CD8-positive, alpha-beta memory T cell (primary cell): ENCODE results near the gene CFTR. TPM values are rescaled to one million over a fixed set of nuclear protein-coding genes. Genes with fewer than 3 reads are reported as not detected.

Experiments
- CTCF ChIA-PET: fragments of 350-600 bp; sonication (Branson Sonifier 250); formaldehyde crosslinking; loops from one replicate; lab custom pipeline; 2021; ENCODE audit warnings: antibody characterized with exemption; lab: Charles Lee
- POLR2A ChIA-PET: fragments of 350-600 bp; sonication (Branson Sonifier 250); formaldehyde crosslinking; loops from one replicate; lab custom pipeline; 2021; ENCODE audit warnings: antibody characterized with exemption; lab: Charles Lee
- DNase-seq, 5 donors: peaks; one replicate each; pipeline versions ENCODE4 v3.0.0 to v3.0.0-alpha.2; 2020 to 2022; ENCODE audit warnings: mixed read lengths in 1 of 5
- H3K27ac ChIP-seq: one replicate; pipeline ENCODE4 v1.7.0; 2013; ENCODE audit warnings: low read depth, mild to moderate bottlenecking, low read length, moderate library complexity
- H3K27me3 ChIP-seq: 2 replicates; pipeline ENCODE4 v1.7.0; 2013; ENCODE audit warnings: low read length, mild to moderate bottlenecking; ENCODE audit not compliant: insufficient read depth, poor library complexity, severe bottlenecking
- H3K36me3 ChIP-seq: 2 replicates; pipeline ENCODE4 v1.7.0; 2013; ENCODE audit warnings: mild to moderate bottlenecking, low read length, moderate library complexity; ENCODE audit not compliant: insufficient read depth
- H3K4me1 ChIP-seq: 2 replicates; pipeline ENCODE4 v1.7.0; 2013; ENCODE audit warnings: mild to moderate bottlenecking, low read length, moderate library complexity; ENCODE audit not compliant: insufficient read depth
- H3K4me3 ChIP-seq: 2 replicates; pipeline ENCODE4 v1.7.0; 2013; ENCODE audit warnings: mild to moderate bottlenecking, low read length
- H3K9me3 ChIP-seq: 2 replicates; pipeline ENCODE4 v1.7.0; 2013; ENCODE audit warnings: mild to moderate bottlenecking, low read length
- H3K27ac Mint-ChIP-seq, 8 donors: one replicate each; pipeline ENCODE4 v1.8.0; 2020 to 2021; ENCODE audit warnings: mixed read lengths in 8 of 8, mild to moderate bottlenecking in 6 of 8, inconsistent platforms in 3 of 8, moderate library complexity in 3 of 8
- H3K27me3 Mint-ChIP-seq, 2 donors: one replicate each; pipeline ENCODE4 v1.8.0; 2020 to 2021; ENCODE audit warnings: mixed read lengths in 2 of 2, mild to moderate bottlenecking in 1 of 2, moderate library complexity in 1 of 2
- H3K36me3 Mint-ChIP-seq, 3 donors: one replicate each; pipeline ENCODE4 v1.8.0; 2020 to 2021; ENCODE audit warnings: mixed read lengths in 3 of 3, inconsistent platforms in 1 of 3, mild to moderate bottlenecking in 1 of 3
- H3K4me1 Mint-ChIP-seq, 3 donors: one replicate each; pipeline ENCODE4 v1.8.0; 2020 to 2021; ENCODE audit warnings: mixed read lengths in 3 of 3, inconsistent platforms in 1 of 3, mild to moderate bottlenecking in 1 of 3
- H3K4me3 Mint-ChIP-seq, 7 donors: one replicate each; pipeline ENCODE4 v1.8.0; 2020 to 2021; ENCODE audit warnings: mixed read lengths in 7 of 7, mild to moderate bottlenecking in 6 of 7, moderate library complexity in 4 of 7, inconsistent platforms in 2 of 7
- H3K9me3 Mint-ChIP-seq, 5 donors: one replicate each; pipeline ENCODE4 v1.8.0; 2020 to 2022; ENCODE audit warnings: mixed read lengths in 5 of 5, mild to moderate bottlenecking in 3 of 5, moderate library complexity in 2 of 5, inconsistent platforms in 1 of 5
- polyA plus RNA-seq: library from polyadenylated mRNA; unstranded; fragments of 300-500 nt; fragmentation: Illumina TruSeq; gene quantifications from one replicate; pipeline ENCODE4 v1.2.3, GENCODE V29; 2021
- total RNA-seq, 2 experiments: library from RNA; stranded (reverse); gene quantifications; one replicate each; pipeline ENCODE4 v1.2.3, GENCODE V29; 2021

The CFTR gene
- total and polyA plus RNA-seq, 3 experiments from 2014 or later = not detected

DNA sequence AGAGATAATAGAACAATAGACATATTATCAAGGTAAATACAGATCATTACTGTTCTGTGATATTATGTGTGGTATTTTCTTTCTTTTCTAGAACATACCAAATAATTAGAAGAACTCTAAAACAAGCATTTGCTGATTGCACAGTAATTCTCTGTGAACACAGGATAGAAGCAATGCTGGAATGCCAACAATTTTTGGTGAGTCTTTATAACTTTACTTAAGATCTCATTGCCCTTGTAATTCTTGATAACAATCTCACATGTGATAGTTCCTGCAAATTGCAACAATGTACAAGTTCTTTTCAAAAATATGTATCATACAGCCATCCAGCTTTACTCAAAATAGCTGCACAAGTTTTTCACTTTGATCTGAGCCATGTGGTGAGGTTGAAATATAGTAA is 185.5 kb downstream of the CFTR start:
- no peak overlapping the region for H3K27ac Mint-ChIP-seq
- H3K27me3 ChIP-seq = no peaks in the 10 kb centered on the region
- no peaks in the 10 kb centered on the region for H3K4me1 Mint-ChIP-seq
- H3K9me3 ChIP-seq = no peaks in the 10 kb centered on the region
- H3K36me3 ChIP-seq = no peaks in the 10 kb centered on the region
- H3K4me1 ChIP-seq = no peaks in the 10 kb centered on the region
- no peak overlapping the region for H3K4me3 Mint-ChIP-seq
- H3K27me3 Mint-ChIP-seq = no peaks in the 10 kb centered on the region
- no peak for DNase-seq
- peaks cover 0 to 3% (median 0%) of the 10 kb centered on the region in 5 donors for H3K9me3 Mint-ChIP-seq
- no peak overlapping the region for H3K4me3 ChIP-seq
- no peaks in the 10 kb centered on the region for H3K36me3 Mint-ChIP-seq
- H3K27ac ChIP-seq = no peak overlapping the region
- ChIA-PET CTCF (no interaction called here), POLR2A (no interaction called here)

DNA sequence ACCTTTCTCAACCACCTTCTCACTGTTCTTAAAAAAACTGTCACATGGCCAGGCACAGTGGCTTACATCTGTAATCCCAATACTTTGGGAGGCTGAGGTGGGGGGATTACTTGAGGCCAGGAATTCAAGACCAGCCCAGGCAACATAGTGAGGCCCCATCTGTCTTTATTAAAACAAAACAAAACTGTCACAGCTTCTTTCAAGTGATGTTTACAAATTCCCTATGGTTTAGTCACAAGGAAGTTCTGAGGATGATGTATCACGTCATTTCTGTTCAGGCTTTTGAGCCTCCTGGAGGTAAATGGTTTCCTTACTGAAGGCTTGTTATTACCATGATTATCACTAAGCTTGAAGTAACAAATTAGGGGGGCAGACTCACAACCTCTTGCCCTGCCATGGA is 186.2 kb downstream of the CFTR start:
- H3K9me3 ChIP-seq = no peaks in the 10 kb centered on the region
- no peaks in the 10 kb centered on the region for H3K4me1 ChIP-seq
- no peaks in the 10 kb centered on the region for H3K27me3 Mint-ChIP-seq
- H3K27ac ChIP-seq = no peak overlapping the region
- H3K27me3 ChIP-seq = no peaks in the 10 kb centered on the region
- ChIA-PET CTCF (no interaction called here), POLR2A (no interaction called here)
- no peak overlapping the region for H3K4me3 Mint-ChIP-seq
- H3K36me3 ChIP-seq = no peaks in the 10 kb centered on the region
- H3K4me1 Mint-ChIP-seq = no peaks in the 10 kb centered on the region
- no peaks in the 10 kb centered on the region for H3K36me3 Mint-ChIP-seq
- H3K4me3 ChIP-seq = no peak overlapping the region
- no peak for DNase-seq
- H3K27ac Mint-ChIP-seq = no peak overlapping the region
- H3K9me3 Mint-ChIP-seq = peaks cover 0 to 3% (median 0%) of the 10 kb centered on the region in 5 donors

DNA sequence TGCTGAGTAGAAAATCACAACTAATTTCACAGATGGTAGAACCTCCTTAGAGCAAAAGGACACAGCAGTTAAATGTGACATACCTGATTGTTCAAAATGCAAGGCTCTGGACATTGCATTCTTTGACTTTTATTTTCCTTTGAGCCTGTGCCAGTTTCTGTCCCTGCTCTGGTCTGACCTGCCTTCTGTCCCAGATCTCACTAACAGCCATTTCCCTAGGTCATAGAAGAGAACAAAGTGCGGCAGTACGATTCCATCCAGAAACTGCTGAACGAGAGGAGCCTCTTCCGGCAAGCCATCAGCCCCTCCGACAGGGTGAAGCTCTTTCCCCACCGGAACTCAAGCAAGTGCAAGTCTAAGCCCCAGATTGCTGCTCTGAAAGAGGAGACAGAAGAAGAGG is 186.9 kb downstream of the CFTR start:
- POLR2A ChIA-PET = no interaction called here
- Mint-ChIP-seq H3K9me3 (peaks cover 0 to 3% (median 0%) of the 10 kb centered on the region in 5 donors), H3K36me3 (no peaks in the 10 kb centered on the region), H3K27me3 (no peaks in the 10 kb centered on the region), H3K4me1 (no peaks in the 10 kb centered on the region), H3K4me3 (no peak overlapping the region), H3K27ac (no peak overlapping the region)
- H3K4me3 ChIP-seq = no peak overlapping the region
- no peaks in the 10 kb centered on the region for H3K9me3 ChIP-seq
- H3K27ac ChIP-seq = no peak overlapping the region
- no peaks in the 10 kb centered on the region for H3K36me3 ChIP-seq
- no peaks in the 10 kb centered on the region for H3K27me3 ChIP-seq
- CTCF ChIA-PET = no interaction called here
- H3K4me1 ChIP-seq = no peaks in the 10 kb centered on the region
- DNase-seq = no peak

- Mint-ChIP-seq H3K27me3 (no peaks in the 10 kb centered on the region), H3K4me3 (no peak overlapping the region), H3K4me1 (no peaks in the 10 kb centered on the region), H3K27ac (no peak overlapping the region), H3K36me3 (no peaks in the 10 kb centered on the region), H3K9me3 (peaks cover 0 to 3% (median 0%) of the 10 kb centered on the region in 5 donors)
- POLR2A ChIA-PET = no interaction called here
- H3K9me3 ChIP-seq = no peaks in the 10 kb centered on the region
- no peaks in the 10 kb centered on the region for H3K4me1 ChIP-seq
- CTCF ChIA-PET = no interaction called here
- no peak for DNase-seq
- no peak overlapping the region for H3K4me3 ChIP-seq
- H3K27ac ChIP-seq = no peak overlapping the region
- H3K36me3 ChIP-seq = no peaks in the 10 kb centered on the region
- H3K27me3 ChIP-seq = no peaks in the 10 kb centered on the region
These were observed 187.6 kb downstream of the CFTR start for GRCh38 chr7:117667456-117667855.

DNA sequence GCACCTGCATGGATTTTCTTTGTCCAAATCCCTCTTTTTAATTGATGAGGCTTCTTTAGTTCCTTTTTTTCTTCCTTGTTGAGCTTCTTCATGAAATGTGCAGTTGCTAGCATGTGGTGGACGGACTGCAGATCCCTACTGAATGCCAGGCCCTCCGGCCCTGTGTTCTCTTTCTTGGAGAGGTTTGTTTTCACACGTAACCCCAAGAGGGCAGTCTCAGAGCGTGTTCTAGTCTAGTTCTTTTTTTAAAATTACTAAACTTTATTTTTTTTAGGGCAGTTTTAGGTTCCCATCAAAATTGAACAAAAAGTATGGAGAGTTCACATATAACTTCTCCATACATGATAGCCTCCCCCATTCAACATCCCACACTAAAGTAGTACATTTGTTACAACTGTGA is 190.0 kb downstream of the CFTR start:
- DNase-seq = no peak
- Histone ChIP-seq H3K27me3 (no peaks in the 10 kb centered on the region), H3K27ac (no peak overlapping the region), H3K9me3 (no peaks in the 10 kb centered on the region), H3K4me1 (no peaks in the 10 kb centered on the region), H3K4me3 (no peak overlapping the region), H3K36me3 (no peaks in the 10 kb centered on the region)
- Mint-ChIP-seq H3K36me3 (no peaks in the 10 kb centered on the region), H3K9me3 (peaks cover 0 to 3% (median 0%) of the 10 kb centered on the region in 5 donors), H3K4me1 (no peaks in the 10 kb centered on the region), H3K27ac (no peak overlapping the region), H3K4me3 (no peak overlapping the region), H3K27me3 (no peaks in the 10 kb centered on the region)
- ChIA-PET CTCF (no interaction called here), POLR2A (no interaction called here)

GRCh38 chr7:117672453-117672852 is 192.6 kb downstream of the CFTR start:
- no peaks in the 10 kb centered on the region for H3K36me3 Mint-ChIP-seq
- Histone ChIP-seq H3K27ac (no peak overlapping the region), H3K4me3 (no peak overlapping the region), H3K27me3 (no peaks in the 10 kb centered on the region), H3K36me3 (no peaks in the 10 kb centered on the region), H3K9me3 (no peaks in the 10 kb centered on the region), H3K4me1 (no peaks in the 10 kb centered on the region)
- H3K27me3 Mint-ChIP-seq = no peaks in the 10 kb centered on the region
- H3K27ac Mint-ChIP-seq = no peak overlapping the region
- ChIA-PET POLR2A (no interaction called here), CTCF (interaction anchor here (1.4 kb wide), 1 partner anchor 13 kb away, joined by 3 read pairs; no protein-coding TSS in a partner anchor)
- no peak for DNase-seq
- H3K4me3 Mint-ChIP-seq = no peak overlapping the region
- H3K4me1 Mint-ChIP-seq = no peaks in the 10 kb centered on the region
- peaks cover 0 to 5% (median 0%) of the 10 kb centered on the region in 5 donors for H3K9me3 Mint-ChIP-seq

DNA sequence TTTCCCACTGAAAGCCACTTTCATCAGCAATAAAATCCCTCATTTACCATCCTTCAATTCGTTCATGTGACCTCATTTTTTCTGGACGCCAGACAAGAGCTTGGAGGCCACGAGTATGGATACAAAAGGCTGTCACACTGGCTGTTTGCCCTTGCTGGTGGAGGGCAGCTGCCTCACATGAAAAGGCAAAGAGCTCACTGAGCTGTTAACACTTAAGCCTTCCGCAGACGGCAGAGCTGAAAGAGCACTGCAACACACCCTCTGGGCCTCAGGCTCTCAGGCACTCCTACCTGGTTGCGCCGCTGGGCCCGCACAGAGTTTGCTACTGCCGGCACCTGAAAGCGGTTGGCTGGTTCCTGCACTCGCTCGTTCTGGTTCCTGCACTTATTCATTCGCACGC is 193.5 kb downstream of the CFTR start:
- ChIA-PET POLR2A (no interaction called here), CTCF (interaction anchor here (1.4 kb wide), 1 partner anchor 14 kb away, joined by 3 read pairs; no protein-coding TSS in a partner anchor)
- Mint-ChIP-seq H3K27ac (no peak overlapping the region), H3K4me1 (no peaks in the 10 kb centered on the region), H3K27me3 (no peaks in the 10 kb centered on the region), H3K9me3 (peaks cover 0 to 5% (median 0%) of the 10 kb centered on the region in 5 donors), H3K4me3 (no peak overlapping the region), H3K36me3 (no peaks in the 10 kb centered on the region)
- Histone ChIP-seq H3K4me1 (no peaks in the 10 kb centered on the region), H3K27ac (no peak overlapping the region), H3K4me3 (no peak overlapping the region), H3K27me3 (no peaks in the 10 kb centered on the region), H3K9me3 (no peaks in the 10 kb centered on the region), H3K36me3 (no peaks in the 10 kb centered on the region)
- no peak for DNase-seq

- Histone ChIP-seq H3K9me3 (no peaks in the 10 kb centered on the region), H3K4me1 (no peaks in the 10 kb centered on the region), H3K4me3 (no peak overlapping the region), H3K27me3 (no peaks in the 10 kb centered on the region), H3K36me3 (no peaks in the 10 kb centered on the region), H3K27ac (no peak overlapping the region)
- DNase-seq = no peak
- Mint-ChIP-seq H3K27me3 (no peaks in the 10 kb centered on the region), H3K9me3 (peaks cover 0 to 4% (median 0%) of the 10 kb centered on the region in 5 donors), H3K27ac (no peak overlapping the region), H3K4me1 (no peaks in the 10 kb centered on the region), H3K36me3 (no peaks in the 10 kb centered on the region), H3K4me3 (no peak overlapping the region)
- ChIA-PET POLR2A (no interaction called here), CTCF (interaction anchor here (1.4 kb wide), 1 partner anchor 14 kb away, joined by 3 read pairs; no protein-coding TSS in a partner anchor)
These were observed 194.0 kb downstream of the CFTR start for GRCh38 chr7:117673839-117674238.

DNA sequence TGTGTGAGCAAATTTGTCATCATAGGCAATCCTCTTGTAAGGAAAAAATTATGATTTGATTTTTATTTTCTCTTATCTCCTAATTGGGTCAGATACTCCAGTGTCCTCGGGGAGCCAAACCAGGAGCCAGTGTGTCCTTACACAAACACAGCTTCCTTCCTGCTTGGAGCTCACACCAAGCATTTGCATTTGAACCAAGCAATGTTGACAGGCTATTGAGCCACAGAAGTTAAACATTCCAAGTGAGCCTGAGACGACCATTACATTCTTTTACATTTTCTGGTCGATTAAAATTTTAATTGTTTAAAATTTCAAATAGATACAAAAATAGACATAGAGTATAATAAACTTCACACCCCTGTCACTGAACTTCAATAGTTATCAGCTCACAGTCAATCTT is 194.8 kb downstream of the CFTR start:
- H3K4me3 ChIP-seq = no peak overlapping the region
- no peaks in the 10 kb centered on the region for H3K36me3 ChIP-seq
- DNase-seq = no peak
- no peaks in the 10 kb centered on the region for H3K9me3 ChIP-seq
- CTCF ChIA-PET = no interaction called here
- no peaks in the 10 kb centered on the region for H3K4me1 ChIP-seq
- H3K36me3 Mint-ChIP-seq = no peaks in the 10 kb centered on the region
- no peak overlapping the region for H3K27ac Mint-ChIP-seq
- H3K27me3 ChIP-seq = no peaks in the 10 kb centered on the region
- no peaks in the 10 kb centered on the region for H3K4me1 Mint-ChIP-seq
- POLR2A ChIA-PET = no interaction called here
- no peak overlapping the region for H3K27ac ChIP-seq
- no peak overlapping the region for H3K4me3 Mint-ChIP-seq
- H3K9me3 Mint-ChIP-seq = peaks cover 0 to 3% (median 0%) of the 10 kb centered on the region in 5 donors
- no peaks in the 10 kb centered on the region for H3K27me3 Mint-ChIP-seq
